Stimulated activated effector memory CD8-positive, alpha-beta T cell treated with anti-CD3 and anti-CD28 coated beads, Interleukin-12 subunit alpha, Interleukin-12 subunit beta, amount 100 ng/mL, for 72 hours (primary cell): Measurements from ENCODE around the gene TMPRSS3.

Experiments used
- ATAC-seq: fragments of 150-1000 bp; cut with Tn5 transposase; 2 replicates; pipeline ENCODE4 v1.10.0; 2021
- DNase-seq, 2 donors: peaks; one replicate each; pipeline ENCODE4 v3.0.0; 2021 to 2022; ENCODE audit warnings: low spot score in 2 of 2
- H3K27ac Mint-ChIP-seq: one replicate; pipeline ENCODE4 v1.8.0; 2022; ENCODE audit warnings: mild to moderate bottlenecking, mixed read lengths
- H3K36me3 Mint-ChIP-seq: one replicate; pipeline ENCODE4 v1.8.0; 2022; ENCODE audit warnings: mild to moderate bottlenecking, mixed read lengths
- H3K4me1 Mint-ChIP-seq: one replicate; pipeline ENCODE4 v1.8.0; 2022; ENCODE audit warnings: mixed read lengths
- H3K4me3 Mint-ChIP-seq: one replicate; pipeline ENCODE4 v1.8.0; 2022; ENCODE audit warnings: mild to moderate bottlenecking, mixed read lengths
- H3K9me3 Mint-ChIP-seq: one replicate; pipeline ENCODE4 v1.8.0; 2022; ENCODE audit warnings: mixed read lengths

The TMPRSS3 gene

GRCh38 chr21:42340187-42341050 is 55.4 kb downstream of the TMPRSS3 start:
- no peak overlapping the region for H3K27ac Mint-ChIP-seq
- ATAC-seq (no peak), DNase-seq (no peak)
- no peaks in the 10 kb centered on the region for H3K36me3 Mint-ChIP-seq
- H3K9me3 Mint-ChIP-seq: no peaks in the 10 kb centered on the region
- peaks cover 24% of the 10 kb centered on the region for H3K4me1 Mint-ChIP-seq
- H3K4me3 Mint-ChIP-seq: no peak overlapping the region

GRCh38 chr21:42338729-42339715 is 56.8 kb downstream of the TMPRSS3 start:
- ATAC-seq (peak; percentile 93), DNase-seq (peak in 1 of 2 donors; percentile 72)
- peaks cover 24% of the 10 kb centered on the region for H3K4me1 Mint-ChIP-seq
- peak overlapping the region; percentile 64 for H3K27ac Mint-ChIP-seq
- no peaks in the 10 kb centered on the region for H3K36me3 Mint-ChIP-seq
- H3K4me3 Mint-ChIP-seq: peak overlapping the region; percentile 29
- no peaks in the 10 kb centered on the region for H3K9me3 Mint-ChIP-seq

GRCh38 chr21:42337830-42338728 is 57.8 kb downstream of the TMPRSS3 start:
- Mint-ChIP-seq H3K36me3 (no peaks in the 10 kb centered on the region), H3K4me3 (peak overlapping the region; percentile 27), H3K27ac (peak overlapping the region; percentile 64), H3K9me3 (no peaks in the 10 kb centered on the region), H3K4me1 (peaks cover 24% of the 10 kb centered on the region)
- DNase-seq: peak; percentile 63 to 88
- ATAC-seq: peak; percentile 79

GRCh38 chr21:42337276-42337675 is 58.6 kb downstream of the TMPRSS3 start:
- Mint-ChIP-seq H3K4me1 (peaks cover 24% of the 10 kb centered on the region), H3K27ac (no peak overlapping the region), H3K36me3 (no peaks in the 10 kb centered on the region), H3K4me3 (peak overlapping the region; percentile 27), H3K9me3 (no peaks in the 10 kb centered on the region)
- ATAC-seq: no peak
- no peak for DNase-seq

GRCh38 chr21:42336054-42336453 is 59.8 kb downstream of the TMPRSS3 start:
- ATAC-seq (no peak), DNase-seq (no peak)
- Mint-ChIP-seq H3K36me3 (no peaks in the 10 kb centered on the region), H3K4me1 (peaks cover 24% of the 10 kb centered on the region), H3K4me3 (no peak overlapping the region), H3K27ac (no peak overlapping the region), H3K9me3 (peaks cover 3% of the 10 kb centered on the region)

- Mint-ChIP-seq H3K4me1 (peaks cover 5% of the 10 kb centered on the region), H3K36me3 (no peaks in the 10 kb centered on the region), H3K9me3 (peaks cover 5% of the 10 kb centered on the region), H3K27ac (no peak overlapping the region), H3K4me3 (no peak overlapping the region)
- ATAC-seq (no peak), DNase-seq (no peak)
Observed at GRCh38 chr21:42332557-42333317, 63.1 kb downstream of the TMPRSS3 start.

GRCh38 chr21:42331660-42332059 is 64.2 kb downstream of the TMPRSS3 start:
- H3K4me3 Mint-ChIP-seq: no peak overlapping the region
- H3K9me3 Mint-ChIP-seq: peaks cover 5% of the 10 kb centered on the region
- H3K36me3 Mint-ChIP-seq: no peaks in the 10 kb centered on the region
- DNase-seq: no peak
- H3K4me1 Mint-ChIP-seq: no peaks in the 10 kb centered on the region
- H3K27ac Mint-ChIP-seq: no peak overlapping the region
- no peak for ATAC-seq

GRCh38 chr21:42330380-42331371 is 65.2 kb downstream of the TMPRSS3 start:
- Mint-ChIP-seq H3K4me3 (no peak overlapping the region), H3K4me1 (no peaks in the 10 kb centered on the region), H3K9me3 (peaks cover 5% of the 10 kb centered on the region), H3K36me3 (no peaks in the 10 kb centered on the region), H3K27ac (no peak overlapping the region)
- ATAC-seq (no peak), DNase-seq (no peak)

GRCh38 chr21:42324896-42325295 is 71.0 kb downstream of the TMPRSS3 start:
- Mint-ChIP-seq H3K36me3 (no peaks in the 10 kb centered on the region), H3K9me3 (no peaks in the 10 kb centered on the region), H3K27ac (no peak overlapping the region), H3K4me1 (peaks cover 4% of the 10 kb centered on the region), H3K4me3 (no peak overlapping the region)
- ATAC-seq: no peak
- no peak for DNase-seq
